Measurements from ENCODE around the gene APBA1.

The APBA1 gene

GRCh38 chr9:69574057-69574456 is 98.1 kb downstream of the APBA1 start:
- DNase-seq, result no peak

GRCh38 chr9:69573651-69574050 is 98.5 kb downstream of the APBA1 start:
- DNase-seq, result peak in 1 of 2 experiments; percentile 5

GRCh38 chr9:69572611-69573010 is 99.6 kb downstream of the APBA1 start:
- no peak for DNase-seq

- DNase-seq, result no peak
Observed at GRCh38 chr9:69571032-69571431, 101.1 kb downstream of the APBA1 start.

GRCh38 chr9:69569738-69570451 is 102.3 kb downstream of the APBA1 start:
- no peak for DNase-seq

GRCh38 chr9:69564557-69564956 is 107.6 kb downstream of the APBA1 start:
- DNase-seq, result peak; percentile 23 to 81

GRCh38 chr9:69559126-69559525 is 113.0 kb downstream of the APBA1 start:
- no peak for DNase-seq

GRCh38 chr9:69556707-69557106 is 115.5 kb downstream of the APBA1 start:
- no peak for DNase-seq

- DNase-seq, result no peak
Observed at GRCh38 chr9:69555802-69556201, 116.4 kb downstream of the APBA1 start.

GRCh38 chr9:69554945-69555344 is 117.2 kb downstream of the APBA1 start:
- peak in 1 of 2 experiments; percentile 3 for DNase-seq

- peak in 1 of 2 experiments; percentile 51 for DNase-seq
Observed at GRCh38 chr9:69549310-69550202, 122.6 kb downstream of the APBA1 start.

GRCh38 chr9:69548681-69549080 is 123.5 kb downstream of the APBA1 start:
- DNase-seq, result no peak

GRCh38 chr9:69546265-69546664 is 125.9 kb downstream of the APBA1 start:
- peak in 1 of 2 experiments; percentile 19 for DNase-seq

- peak in 1 of 2 experiments; percentile 7 for DNase-seq
Observed at GRCh38 chr9:69542942-69543704, 129.0 kb downstream of the APBA1 start.

- DNase-seq, result no peak
Observed at GRCh38 chr9:69542058-69542457, 130.1 kb downstream of the APBA1 start.

- no peak for DNase-seq
Observed at GRCh38 chr9:69535911-69536310, 136.3 kb downstream of the APBA1 start.

- no peak for DNase-seq
Observed at GRCh38 chr9:69535286-69535832, 136.8 kb downstream of the APBA1 start.

- DNase-seq, result peak; percentile 7 to 65
Observed at GRCh38 chr9:69532396-69532795, 139.8 kb downstream of the APBA1 start.

- no peak for DNase-seq
Observed at GRCh38 chr9:69527454-69527853, 144.7 kb downstream of the APBA1 start.

- DNase-seq, result no peak
Observed at GRCh38 chr9:69526699-69527098, 145.5 kb downstream of the APBA1 start.

GRCh38 chr9:69519470-69520240 is 152.5 kb downstream of the APBA1 start:
- no peak for DNase-seq
